ENCODE results near the gene ARHGAP10. TPM values are rescaled to one million over a fixed set of nuclear protein-coding genes. Genes with fewer than 3 reads are reported as not detected.

ARHGAP10 gene
- total RNA-seq, 1 donor: 4.8 TPM

DNA sequence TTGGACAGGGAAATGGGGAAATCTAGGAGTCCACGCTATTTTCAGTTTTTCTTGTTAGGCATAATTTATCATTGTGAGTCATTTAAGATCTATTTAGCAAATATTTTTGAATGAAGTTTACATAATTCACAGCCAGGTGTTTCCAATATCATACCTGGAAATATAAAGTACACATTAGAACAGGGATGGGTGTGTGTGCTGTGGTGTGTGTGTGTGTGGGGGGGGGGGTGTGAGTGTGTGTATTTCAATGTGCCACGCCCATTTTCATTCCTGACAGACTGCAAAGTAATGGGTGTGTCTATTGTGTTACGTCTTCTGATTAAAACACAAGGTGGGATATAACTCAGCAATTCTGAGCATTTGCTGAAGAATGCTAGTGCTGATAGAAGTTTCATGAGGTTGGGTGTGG, 33.2 kb downstream of the ARHGAP10 start:
- no peak for DNase-seq (ENCODE audit: low read depth in 2 of 3, low spot score in 2 of 3)

DNA sequence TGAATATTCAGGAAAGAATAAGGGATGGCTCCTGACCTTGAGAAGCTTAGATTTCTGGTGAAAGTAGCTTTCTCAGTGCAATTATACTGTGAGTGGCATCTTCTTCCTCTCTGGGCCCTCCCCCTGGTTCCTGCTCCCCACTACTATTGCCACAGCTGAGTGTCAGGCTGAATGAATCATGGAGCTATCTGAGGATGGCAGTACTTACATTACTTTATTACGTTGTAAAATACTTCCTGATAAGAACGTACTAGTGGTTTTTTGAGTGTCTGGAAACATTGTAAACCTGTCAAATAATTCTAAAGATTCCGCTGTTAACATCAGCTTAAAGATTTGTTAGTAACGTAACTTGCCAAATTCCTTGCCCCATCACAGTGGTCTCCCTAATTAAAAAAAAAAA, 36.2 kb downstream of the ARHGAP10 start:
- DNase-seq (ENCODE audit: low read depth in 2 of 3, low spot score in 2 of 3): peak in 2 of 3 donors; percentile 68 to 87

DNA sequence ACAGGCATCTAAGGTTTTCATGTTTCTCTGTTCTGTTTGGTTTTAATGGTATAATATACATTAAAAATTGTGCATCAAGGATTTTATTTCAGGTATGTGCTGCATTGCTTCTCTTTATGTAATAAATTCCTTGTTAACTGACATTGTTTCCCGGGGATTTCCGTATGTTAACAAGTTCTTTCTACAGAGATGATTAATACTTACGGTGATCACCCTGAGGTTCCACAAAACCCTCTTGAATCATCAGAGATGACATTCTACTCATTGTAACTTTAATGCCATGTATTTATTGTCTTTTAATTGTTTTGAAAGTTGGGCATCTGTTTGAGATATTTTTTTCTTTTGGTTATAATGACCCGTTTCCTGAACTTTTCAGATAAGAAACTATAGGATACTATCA, 37.5 kb downstream of the ARHGAP10 start:
- DNase-seq (ENCODE audit: low read depth in 2 of 3, low spot score in 2 of 3): no peak

DNA sequence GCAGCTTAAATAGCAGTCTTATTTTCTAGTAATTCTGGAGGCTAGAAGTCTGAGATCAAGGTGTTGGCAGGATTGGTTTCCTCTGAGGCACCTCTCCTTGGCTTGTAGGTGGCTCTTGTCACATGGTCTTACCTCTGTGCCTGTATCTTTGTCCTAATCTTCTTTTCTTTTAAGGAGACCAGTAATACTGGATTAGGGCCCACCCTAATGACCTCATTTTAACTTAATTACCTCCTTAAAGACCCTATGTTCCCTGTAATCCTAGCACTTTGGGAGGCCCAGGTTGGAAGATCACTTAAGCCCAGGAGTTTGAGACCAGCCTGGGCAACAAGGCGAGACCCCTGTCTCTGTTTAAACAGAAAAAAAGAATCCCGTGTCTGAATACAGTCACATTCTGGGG, 38.9 kb downstream of the ARHGAP10 start:
- DNase-seq (ENCODE audit: low read depth in 2 of 3, low spot score in 2 of 3): no peak

DNA sequence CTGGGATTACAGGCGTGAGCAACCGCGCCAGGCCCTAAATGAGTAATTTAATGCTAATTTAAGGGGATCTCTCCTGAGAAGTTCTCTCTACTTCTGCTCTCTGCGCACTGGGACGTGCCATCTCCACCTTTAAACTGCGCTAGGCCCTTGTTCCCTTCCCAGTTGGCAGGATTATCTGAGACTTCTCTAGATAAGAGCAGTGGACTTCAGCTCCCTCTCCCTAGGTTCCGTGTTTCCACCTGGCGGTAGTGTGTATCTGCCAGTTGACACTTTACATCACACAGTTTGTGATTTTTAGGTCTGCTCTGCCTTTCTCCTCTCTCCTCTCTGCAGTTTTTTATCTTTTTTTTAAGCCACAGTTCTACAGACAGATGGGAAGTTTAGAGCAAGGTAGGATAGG, 40.2 kb downstream of the ARHGAP10 start:
- DNase-seq (ENCODE audit: low read depth in 2 of 3, low spot score in 2 of 3): no peak

DNA sequence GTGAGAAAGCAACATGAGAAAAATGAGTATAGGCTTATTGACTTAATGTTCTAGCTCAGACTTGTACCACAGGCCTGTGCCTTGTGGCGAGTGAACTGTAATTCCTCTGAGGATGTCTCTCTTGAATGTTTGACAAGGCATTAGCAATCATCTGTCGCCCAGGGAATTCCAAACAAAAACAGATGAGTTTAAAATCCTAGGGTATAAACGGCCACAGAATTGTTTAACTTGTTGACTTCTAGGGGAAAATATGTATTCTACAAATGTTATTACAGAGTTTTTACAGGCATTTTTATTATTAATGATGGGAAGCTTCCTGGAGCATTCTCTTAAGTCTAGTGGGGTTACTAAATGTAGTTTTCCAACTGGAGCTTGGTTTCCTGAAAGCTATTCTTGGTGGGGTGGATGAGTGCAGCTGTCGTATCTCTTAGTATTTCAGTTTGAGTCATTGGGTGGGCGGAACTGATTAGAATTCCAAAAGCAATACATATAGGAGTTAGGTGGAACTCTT, 40.6 kb downstream of the ARHGAP10 start:
- no peak for DNase-seq (ENCODE audit: low read depth in 2 of 3, low spot score in 2 of 3)

DNA sequence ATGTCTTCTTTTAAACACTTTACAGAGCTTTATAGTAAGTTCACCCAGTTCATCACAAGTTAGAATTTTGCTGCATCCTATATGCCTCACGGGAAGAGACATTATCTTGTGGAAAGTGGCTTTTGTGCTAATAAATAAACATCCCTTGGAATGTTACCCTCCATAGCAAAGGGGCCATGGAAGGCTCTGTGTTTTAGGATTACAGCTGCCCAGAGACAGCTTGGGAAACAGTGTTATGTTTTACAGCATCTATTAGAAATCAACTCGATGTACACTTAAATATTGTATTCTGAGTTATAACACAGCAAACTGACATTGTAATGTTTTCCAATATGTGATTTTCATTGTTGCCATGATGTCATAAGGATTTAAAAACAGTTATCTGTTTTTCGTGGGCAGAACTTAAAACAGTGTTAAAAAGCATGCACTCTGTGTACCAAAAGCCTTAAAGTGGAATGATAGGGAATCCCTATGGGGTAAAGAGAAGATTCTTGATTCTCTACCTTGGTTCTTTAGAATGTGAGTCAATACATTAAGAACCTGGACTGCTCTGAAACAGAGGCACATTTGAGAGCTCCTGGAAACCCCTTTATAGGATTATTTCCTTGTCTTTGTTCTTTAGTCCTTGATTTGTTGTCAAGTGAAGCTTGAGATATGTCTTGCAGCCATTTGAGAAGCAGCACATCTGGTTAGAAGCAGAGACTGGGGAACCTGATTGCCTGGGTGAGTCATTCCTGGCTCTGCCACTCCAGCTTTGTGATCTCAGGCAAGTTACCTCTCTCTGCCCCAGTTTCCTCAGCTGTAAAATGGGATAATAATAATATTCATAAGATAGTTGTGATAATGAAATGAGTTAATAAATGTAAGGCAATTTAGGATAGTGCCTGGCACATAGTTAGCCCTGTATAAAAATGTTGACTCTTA, 41.6 kb downstream of the ARHGAP10 start:
- no peak for DNase-seq (ENCODE audit: low read depth in 2 of 3, low spot score in 2 of 3)

DNA sequence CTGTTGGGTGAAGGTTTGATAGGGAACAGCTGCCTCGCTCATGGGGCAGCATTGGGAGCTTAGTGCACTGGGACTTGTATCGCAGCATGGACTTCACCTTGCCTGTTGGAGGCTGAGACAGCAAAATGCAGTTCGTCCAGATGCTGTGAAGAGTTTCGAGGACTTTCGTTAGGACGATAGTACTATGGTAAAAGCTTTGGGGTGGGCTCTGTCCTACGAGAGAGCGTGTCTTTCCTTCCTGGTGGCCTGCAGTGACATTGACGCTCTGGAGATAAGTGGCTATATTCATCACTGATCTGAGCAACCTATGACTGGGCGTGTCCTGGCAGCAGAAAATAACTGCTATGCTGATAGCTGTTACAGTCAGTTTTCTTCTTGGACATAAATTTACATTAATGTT, 44.8 kb downstream of the ARHGAP10 start:
- no peak for DNase-seq (ENCODE audit: low read depth in 2 of 3, low spot score in 2 of 3)

DNA sequence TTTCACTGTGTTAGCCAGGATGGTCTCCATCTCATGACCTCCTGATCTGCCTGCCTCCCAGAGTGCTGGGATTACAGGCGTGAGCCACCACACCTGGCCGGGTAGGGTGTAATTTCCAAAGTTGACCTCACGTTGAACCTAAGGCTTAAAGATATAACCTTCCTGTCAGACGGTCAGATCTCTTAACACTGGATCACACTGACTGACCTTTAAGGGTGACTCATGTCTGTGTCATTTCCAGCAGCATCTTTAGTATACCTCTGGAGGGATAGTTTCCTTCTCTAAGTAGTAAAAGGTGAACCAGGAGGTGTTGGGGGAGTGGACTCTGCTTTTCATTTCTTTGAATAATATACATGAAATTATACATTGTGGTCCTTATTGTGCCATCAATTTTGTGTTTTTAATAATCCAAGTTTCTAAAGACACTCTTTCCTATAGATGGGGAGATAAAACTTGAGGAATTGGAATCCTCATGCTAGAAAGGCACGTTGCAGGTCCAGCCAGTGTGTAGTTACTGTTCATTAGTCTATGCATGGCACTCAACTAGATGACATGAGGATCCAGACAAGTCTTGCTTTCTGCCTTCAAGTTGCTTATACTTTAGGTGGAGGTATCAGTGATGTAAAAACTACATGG, 45.7 kb downstream of the ARHGAP10 start:
- no peak for DNase-seq (ENCODE audit: low read depth in 2 of 3, low spot score in 2 of 3)

DNA sequence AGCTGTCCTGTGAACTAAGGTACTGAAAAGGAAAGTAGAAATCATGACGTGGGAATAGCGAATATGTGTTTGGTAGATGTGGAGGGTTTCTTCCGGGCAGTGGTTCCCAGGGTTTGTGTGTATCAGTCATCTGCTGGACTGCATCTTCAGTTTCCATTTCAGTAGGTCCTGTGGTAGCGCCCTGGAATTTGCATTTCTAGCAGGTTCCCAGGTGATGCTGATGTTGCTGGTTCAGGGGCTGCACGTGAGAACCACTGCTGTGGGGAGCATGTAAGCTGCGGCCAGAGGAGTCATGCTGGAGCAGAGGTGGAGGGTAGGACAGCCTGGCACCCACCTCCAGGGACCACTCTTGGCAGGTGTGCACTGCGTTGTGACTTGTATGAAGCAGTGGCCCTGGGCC, 47.1 kb downstream of the ARHGAP10 start:
- no peak for DNase-seq (ENCODE audit: low read depth in 2 of 3, low spot score in 2 of 3)

DNA sequence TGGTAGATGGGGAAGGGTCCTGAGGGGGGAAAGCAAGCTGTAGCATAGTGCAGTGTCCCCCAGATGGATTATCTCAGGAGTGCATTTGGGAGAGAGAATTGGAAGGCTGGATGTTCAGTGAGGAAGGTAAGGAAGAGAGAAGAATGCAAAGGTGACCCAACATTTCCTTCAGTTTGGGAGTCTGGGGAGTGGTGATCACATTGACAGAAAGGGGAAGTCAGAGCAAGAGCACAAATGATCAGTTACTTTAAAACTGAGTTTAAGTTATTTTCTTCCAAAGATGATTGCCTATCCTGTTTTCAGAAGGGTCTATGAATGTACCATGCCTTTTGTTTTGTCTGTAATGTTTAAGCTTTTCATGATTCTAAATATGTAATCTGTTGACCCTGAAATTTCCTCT, 47.6 kb downstream of the ARHGAP10 start:
- peak in 1 of 3 donors; percentile 32 for DNase-seq (ENCODE audit: low read depth in 2 of 3, low spot score in 2 of 3)

DNA sequence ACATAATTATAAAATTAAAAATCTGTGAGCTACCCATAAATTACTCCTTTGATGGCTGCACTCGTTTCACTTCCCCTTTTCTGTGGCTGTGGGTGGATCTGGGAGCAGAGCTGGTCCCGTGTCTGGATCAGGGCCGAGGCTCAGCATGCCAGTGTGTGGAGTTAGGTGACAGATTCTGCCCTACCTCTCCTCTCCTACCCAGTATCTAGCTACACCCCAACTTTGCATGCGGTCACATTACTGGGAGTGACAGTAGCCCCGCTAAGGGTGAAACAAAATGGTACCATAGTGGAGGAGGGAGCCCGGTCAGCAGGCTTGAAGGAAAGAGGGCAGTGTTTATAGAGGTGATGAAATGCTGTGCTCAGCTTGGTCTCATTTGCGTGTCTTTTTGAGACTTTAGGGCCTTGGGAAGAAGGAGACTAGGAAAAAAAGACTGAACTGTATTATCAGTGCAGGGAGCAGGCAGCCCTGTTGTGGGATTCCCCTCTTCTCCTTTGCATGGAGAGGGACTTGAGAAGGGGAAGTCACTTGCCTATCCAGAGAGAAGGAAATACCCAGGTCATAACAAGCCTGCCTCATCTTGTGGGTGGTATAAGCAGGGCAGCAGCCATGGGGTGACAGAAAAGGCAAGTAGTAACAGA, 48.4 kb downstream of the ARHGAP10 start:
- DNase-seq (ENCODE audit: low read depth in 2 of 3, low spot score in 2 of 3): peak in 2 of 3 donors; percentile 56 to 82

DNA sequence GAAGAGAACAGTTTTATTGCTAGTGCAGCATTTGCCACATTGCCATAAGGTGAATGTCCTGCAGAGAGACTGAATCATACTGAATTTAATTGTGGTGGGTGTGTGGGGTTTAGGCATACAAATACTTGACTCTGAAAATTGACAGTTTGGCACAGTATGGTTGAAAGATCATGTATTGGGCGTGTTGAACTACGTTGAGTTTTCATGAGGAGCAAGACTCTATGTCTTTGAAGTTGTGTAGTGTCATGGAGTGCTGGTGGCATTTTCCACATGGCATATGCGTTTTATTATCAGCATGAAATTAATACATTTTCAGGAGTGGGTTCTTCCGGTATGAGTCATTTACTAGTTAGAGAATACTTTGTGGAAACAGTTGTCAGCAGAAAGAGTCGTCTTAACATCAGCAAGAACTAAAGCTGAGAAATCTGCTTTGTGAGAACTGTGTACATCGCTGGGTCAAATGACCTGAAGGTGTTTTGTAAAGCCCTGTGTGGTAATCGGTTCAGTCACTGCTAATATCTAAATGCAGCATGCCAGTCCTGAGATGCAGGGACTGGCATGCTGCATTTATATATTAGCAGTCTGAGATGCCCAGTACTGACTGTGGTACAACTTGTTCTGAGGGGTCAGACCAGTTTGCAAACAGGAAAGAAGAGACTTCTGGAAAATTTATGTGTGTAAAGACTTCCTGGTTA, 50.3 kb downstream of the ARHGAP10 start:
- no peak for DNase-seq (ENCODE audit: low read depth in 2 of 3, low spot score in 2 of 3)

DNA sequence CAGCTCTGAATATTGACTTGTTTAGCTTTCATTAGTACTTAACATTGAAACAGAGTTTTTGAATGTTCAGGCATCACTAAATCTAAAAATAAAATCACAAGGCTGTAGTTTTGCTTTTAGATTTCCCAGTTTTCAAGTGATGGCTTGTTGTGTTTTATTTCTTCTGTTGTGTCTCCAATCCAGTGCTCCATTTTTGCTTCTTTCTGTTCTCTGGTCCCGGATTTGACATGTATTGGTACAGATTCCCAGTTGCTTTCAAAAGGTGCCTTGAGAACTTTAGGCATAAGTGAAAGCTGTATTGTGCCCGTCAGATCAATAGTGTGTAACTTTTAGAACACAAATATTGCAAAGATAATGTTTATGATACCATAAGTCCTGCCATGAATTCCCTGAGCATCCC, 53.2 kb downstream of the ARHGAP10 start:
- no peak for DNase-seq (ENCODE audit: low read depth in 2 of 3, low spot score in 2 of 3)

DNA sequence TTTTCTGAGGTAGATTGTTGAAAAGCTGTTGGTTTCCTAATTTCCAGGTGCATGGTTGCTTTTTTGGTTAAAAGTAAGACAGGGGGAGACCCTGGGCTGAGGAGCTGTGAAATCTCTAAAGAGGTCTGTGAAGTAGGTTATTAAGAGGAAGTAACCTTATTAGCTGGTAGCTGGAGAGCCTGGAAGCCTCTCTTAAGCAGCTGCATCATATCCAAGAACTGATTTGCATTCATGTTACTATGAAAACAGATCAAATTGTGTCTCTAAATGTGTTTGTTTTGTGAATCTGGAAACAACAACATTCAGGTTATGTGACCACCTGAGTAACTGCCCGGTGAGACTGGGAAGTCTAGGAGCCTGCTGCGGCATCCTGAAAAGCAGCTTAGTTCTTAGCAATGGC, 54.1 kb downstream of the ARHGAP10 start:
- peak in 1 of 3 donors; percentile 52 for DNase-seq (ENCODE audit: low read depth in 2 of 3, low spot score in 2 of 3)

DNA sequence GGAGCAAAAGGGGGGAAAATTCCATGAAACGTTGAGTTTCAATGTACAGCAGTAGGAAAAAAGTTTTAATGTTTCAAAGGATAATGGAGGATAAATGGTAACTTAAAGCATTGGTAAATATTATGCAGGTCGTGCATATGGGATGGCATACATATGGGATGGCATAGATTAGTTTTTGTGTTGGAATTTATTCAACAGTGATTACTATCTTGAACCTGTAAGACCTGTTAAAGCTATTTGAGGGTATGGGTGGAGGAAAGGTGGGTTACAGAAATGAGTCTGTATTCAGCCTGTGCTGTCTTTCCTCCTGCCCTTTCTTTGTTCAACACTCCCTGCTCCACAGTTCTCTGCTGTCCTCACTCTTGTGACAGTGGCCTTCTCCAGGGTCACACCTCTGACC, 54.6 kb downstream of the ARHGAP10 start:
- no peak for DNase-seq (ENCODE audit: low read depth in 2 of 3, low spot score in 2 of 3)

DNA sequence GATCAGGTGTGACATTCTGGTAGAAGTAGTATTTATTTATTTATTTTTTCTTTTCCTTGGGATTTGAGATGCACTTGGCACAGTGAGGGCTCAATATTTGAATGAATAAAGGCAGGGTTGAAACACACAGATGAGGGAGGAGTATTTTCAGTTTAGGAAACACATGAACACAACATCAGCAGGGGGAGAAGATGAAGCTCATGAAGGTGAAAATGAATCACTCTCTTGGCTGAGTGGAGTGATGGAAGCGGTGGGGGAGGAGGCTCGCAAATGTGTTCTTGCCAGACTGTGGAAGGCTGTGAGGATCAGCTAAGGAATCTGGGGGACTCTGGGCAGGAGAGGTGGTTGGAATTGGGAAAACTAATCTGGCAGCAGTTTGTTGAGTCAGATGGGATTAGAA, 55.3 kb downstream of the ARHGAP10 start:
- DNase-seq (ENCODE audit: low read depth in 2 of 3, low spot score in 2 of 3): no peak

DNA sequence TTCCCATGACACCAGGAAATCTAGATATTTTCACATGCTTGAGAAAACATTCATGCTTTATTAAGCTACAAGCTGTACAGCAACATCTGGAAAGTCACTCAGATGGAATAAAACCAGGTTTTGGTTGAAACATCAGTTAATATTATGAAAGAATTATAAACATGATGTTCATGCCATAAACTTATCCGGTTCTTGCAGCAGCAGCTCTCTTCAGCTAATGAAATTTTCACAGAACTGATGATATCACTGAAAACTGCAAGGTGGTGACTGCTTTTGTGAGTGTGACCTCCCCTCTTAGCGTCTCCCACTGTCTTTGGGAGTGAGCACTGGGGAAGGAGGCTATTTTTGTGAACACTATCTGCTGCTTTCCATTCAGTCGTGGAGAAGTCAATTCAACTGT, 56.9 kb downstream of the ARHGAP10 start:
- no peak for DNase-seq (ENCODE audit: low read depth in 2 of 3, low spot score in 2 of 3)

DNA sequence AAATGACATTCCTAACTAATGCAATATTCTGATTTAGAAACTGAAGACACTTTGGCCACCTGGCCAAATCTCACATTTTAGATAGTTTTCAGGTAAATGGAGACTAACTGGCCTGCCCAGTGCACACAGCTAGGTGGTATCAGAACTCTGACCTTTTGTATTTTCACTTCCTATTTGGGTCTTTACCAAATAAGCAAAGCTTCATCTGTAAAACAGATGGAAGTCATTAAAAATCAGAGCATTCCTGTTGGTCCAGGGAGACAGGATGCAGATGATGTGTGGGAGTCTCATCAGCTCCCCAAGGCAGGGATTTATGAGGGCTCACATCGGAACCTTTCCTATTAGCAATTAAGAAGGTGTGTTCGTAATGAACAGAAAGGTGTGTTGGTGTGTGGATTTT, 57.7 kb downstream of the ARHGAP10 start:
- no peak for DNase-seq (ENCODE audit: low read depth in 2 of 3, low spot score in 2 of 3)

DNA sequence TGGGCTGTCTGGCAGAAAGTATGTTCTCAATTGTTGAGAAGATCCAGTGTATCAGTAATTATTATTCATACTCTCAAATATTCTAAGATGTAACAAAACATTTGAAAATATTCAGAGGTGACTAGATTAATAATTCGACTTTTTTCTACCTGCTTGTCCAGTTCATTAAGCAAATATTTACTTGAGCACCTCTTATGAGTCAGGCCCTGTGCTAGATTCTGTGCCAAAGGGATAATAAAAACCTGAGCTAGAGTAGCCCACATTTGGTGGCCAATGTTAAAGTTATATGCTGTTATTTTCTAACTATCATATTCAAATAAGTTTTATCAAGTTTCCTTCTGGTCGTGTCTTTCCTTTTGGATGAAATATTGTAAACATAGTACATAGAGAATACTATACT, 58.5 kb downstream of the ARHGAP10 start:
- no peak for DNase-seq (ENCODE audit: low read depth in 2 of 3, low spot score in 2 of 3)

DNA sequence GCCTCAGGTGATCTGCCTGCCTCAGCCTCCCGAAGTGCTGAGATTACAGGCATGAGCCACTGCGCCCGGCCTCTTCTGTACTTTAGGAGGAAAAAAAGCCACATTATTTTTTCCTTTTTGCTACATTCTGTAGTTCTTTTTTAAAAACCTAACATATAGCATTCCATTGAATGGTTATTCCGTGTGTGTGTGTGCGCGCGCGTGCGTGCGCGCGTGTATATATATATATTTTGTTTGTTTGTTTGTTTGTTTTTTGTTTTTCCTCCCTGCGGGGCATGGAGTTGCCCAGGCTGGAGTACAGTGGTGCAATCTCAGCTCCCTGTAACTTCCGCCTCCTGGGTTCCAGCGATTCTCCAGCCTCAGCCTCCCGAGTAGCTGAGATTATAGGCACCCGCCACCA, 59.5 kb downstream of the ARHGAP10 start:
- DNase-seq (ENCODE audit: low read depth in 2 of 3, low spot score in 2 of 3): no peak

All from hematopoietic multipotent progenitor cell (in vitro differentiated cells).